HepG2 (cell line): ENCODE measurements around the gene VDAC2. TPM values are rescaled to one million over a fixed set of nuclear protein-coding genes. Genes with fewer than 3 reads are reported as not detected.

Source experiments
- ATF2 ChIP-seq: sonication (generic); formaldehyde crosslinking; IDR thresholded peaks from 2 replicates; pipeline ENCODE4 v1.4.0; 2020; ENCODE audit warnings: missing genetic modification reagents
- CENPT ChIP-seq: sonication (generic); formaldehyde crosslinking; IDR thresholded peaks from 2 replicates; pipeline ENCODE4 v1.8.0; 2022; ENCODE audit warnings: low read depth, mild to moderate bottlenecking, moderate library complexity, missing genetic modification reagents
- DZIP1 ChIP-seq: sonication (generic); formaldehyde crosslinking; IDR thresholded peaks from 2 replicates; pipeline ENCODE4 v1.5.0; 2020; ENCODE audit warnings: mild to moderate bottlenecking, missing genetic modification reagents
- KLF12 ChIP-seq: sonication (generic); formaldehyde crosslinking; IDR thresholded peaks from 2 replicates; pipeline ENCODE4 v1.4.0; 2020; ENCODE audit warnings: missing genetic modification reagents, borderline replicate concordance
- MED8 ChIP-seq: sonication (generic); formaldehyde crosslinking; IDR thresholded peaks from 2 replicates; pipeline ENCODE4 v1.8.1; 2023; ENCODE audit warnings: mild to moderate bottlenecking, missing genetic modification reagents; ENCODE audit not compliant: insufficient replicate concordance
- MEF2D ChIP-seq: sonication (generic); formaldehyde crosslinking; IDR thresholded peaks from 2 replicates; pipeline ENCODE4 v1.5.1; 2020; ENCODE audit warnings: mild to moderate bottlenecking, missing genetic modification reagents
- MTF1 ChIP-seq: sonication (generic); formaldehyde crosslinking; IDR thresholded peaks from 2 replicates; pipeline ENCODE4 v1.5.0; 2020; ENCODE audit warnings: missing genetic modification reagents
- PBX2 ChIP-seq: IDR thresholded peaks from 2 replicates; pipeline ENCODE4 v1.6.1; 2016; ENCODE audit warnings: control low read depth
- RBM39 ChIP-seq: fragments of 200-400 bp; formaldehyde crosslinking; IDR thresholded peaks from one replicate; pipeline ENCODE4 v1.6.1; 2018; ENCODE audit warnings: antibody characterized with exemption, mild to moderate bottlenecking, low read depth, low read length; ENCODE audit not compliant: poor library complexity, severe bottlenecking
- SAP130 ChIP-seq: IDR thresholded peaks from 2 replicates; pipeline ENCODE4 v1.6.1; 2016; ENCODE audit warnings: low read depth
- SNAPC2 ChIP-seq: sonication (generic); formaldehyde crosslinking; IDR thresholded peaks from 2 replicates; pipeline ENCODE4 v1.8.1; 2022; ENCODE audit warnings: mild to moderate bottlenecking, missing genetic modification reagents
- TMF1 ChIP-seq: sonication (generic); formaldehyde crosslinking; IDR thresholded peaks from 2 replicates; pipeline ENCODE4 v1.8.1; 2022; ENCODE audit warnings: low read depth, missing genetic modification reagents
- TOE1 ChIP-seq: sonication (generic); formaldehyde crosslinking; IDR thresholded peaks from 2 replicates; pipeline ENCODE4 v1.4.0; 2020; ENCODE audit warnings: mild to moderate bottlenecking, missing genetic modification reagents
- ZFAT ChIP-seq: sonication (generic); formaldehyde crosslinking; conservative IDR thresholded peaks from 2 replicates; pipeline ENCODE4 v1.8.1; 2023; ENCODE audit warnings: missing genetic modification reagents, inconsistent platforms
- ZNF713 ChIP-seq: sonication (generic); formaldehyde crosslinking; IDR thresholded peaks from 2 replicates; pipeline ENCODE4 v1.4.0; 2020; ENCODE audit warnings: mild to moderate bottlenecking, missing genetic modification reagents
- ZNF776 ChIP-seq: sonication (generic); formaldehyde crosslinking; IDR thresholded peaks from 2 replicates; pipeline ENCODE4 v1.4.0; 2020; ENCODE audit warnings: mild to moderate bottlenecking, missing genetic modification reagents
- polyA plus RNA-seq, 8 experiments: library from polyadenylated mRNA; depleted of rRNA in 3 of 8; stranded (reverse) in 7 of 8; unstranded in 1 of 8; fragments of >200 nt; fragmentation: Illumina TruSeq in 4 of 8; extraction: Trizol in 4 of 8; gene quantifications; 2 replicates each; pipeline versions ENCODE4 v1.2.1 to v1.2.3, GENCODE V29; 2011 to 2016; ENCODE audit warnings: low read depth in 4 of 8, missing spikeins in 1 of 8, mixed read lengths in 1 of 8; ENCODE audit not compliant: insufficient read depth in 1 of 8
- total RNA-seq, 5 experiments: library from RNA; depleted of rRNA; stranded (reverse); fragments of >200 nt; fragmentation: Illumina TruSeq; extraction: Trizol; gene quantifications; 2 replicates each; pipeline ENCODE4 v1.2.3, GENCODE V29; 2016; ENCODE audit warnings: low read depth in 1 of 5

Gene VDAC2
- total and polyA plus RNA-seq, 2 of the 13 experiments (the other 11 are each of a cell fraction or from before 2014, with no cell fraction given): 67.9 to 222 TPM

GRCh38 chr10:75235375-75236177, 25.0 kb downstream of the VDAC2 start, which contains the start of gene COMTD1 (continued):
- no peak for TF ChIP-seq ZFAT (CRISPR knock-in tag)
- TF ChIP-seq SNAPC2: 0 out of 2 replicates have a peak, but pooled peaks have one; percentile 61
- TF ChIP-seq TMF1 (CRISPR knock-in tag): no peak; the same call in 1 of the 2 replicates
- TF ChIP-seq MED8: peak; percentile 5
- peak; percentile 83 for TF ChIP-seq SAP130
- 0 out of 2 replicates have a peak, but pooled peaks have one; percentile 38 for TF ChIP-seq CENPT (CRISPR knock-in tag)
- TF ChIP-seq TOE1 (CRISPR knock-in tag): no peak
- peak; percentile 93 for TF ChIP-seq DZIP1
- peak; percentile 8 for TF ChIP-seq KLF12 (CRISPR knock-in tag)
- TF ChIP-seq MEF2D: peak; percentile 24; the same call in 1 of the 2 replicates
- TF ChIP-seq PBX2 (CRISPR knock-in tag): no peak
- TF ChIP-seq RBM39: peak; percentile 70
- TF ChIP-seq ATF2 (CRISPR knock-in tag): peak; percentile 32; the same call in 1 of the 2 replicates
- peak; percentile 36; the same call in 1 of the 2 replicates for TF ChIP-seq MTF1 (CRISPR knock-in tag)
- TF ChIP-seq ZNF776 (CRISPR knock-in tag): 0 out of 2 replicates have a peak, but pooled peaks have one; percentile 24
- TF ChIP-seq ZNF713 (CRISPR knock-in tag): no peak
